GM03348 (cell line): Measurements from ENCODE around the gene TNXB.
"Not testable (repeated sequence)": the region's sequence is repeated elsewhere in the genome, so short reads cannot be mapped to it uniquely, and the experiment has no call there.

ENCODE experiments used
- DNase-seq: peaks from one replicate; pipeline ENCODE4 v3.0.0; 2012; ENCODE audit warnings: low spot score

The TNXB gene

DNA sequence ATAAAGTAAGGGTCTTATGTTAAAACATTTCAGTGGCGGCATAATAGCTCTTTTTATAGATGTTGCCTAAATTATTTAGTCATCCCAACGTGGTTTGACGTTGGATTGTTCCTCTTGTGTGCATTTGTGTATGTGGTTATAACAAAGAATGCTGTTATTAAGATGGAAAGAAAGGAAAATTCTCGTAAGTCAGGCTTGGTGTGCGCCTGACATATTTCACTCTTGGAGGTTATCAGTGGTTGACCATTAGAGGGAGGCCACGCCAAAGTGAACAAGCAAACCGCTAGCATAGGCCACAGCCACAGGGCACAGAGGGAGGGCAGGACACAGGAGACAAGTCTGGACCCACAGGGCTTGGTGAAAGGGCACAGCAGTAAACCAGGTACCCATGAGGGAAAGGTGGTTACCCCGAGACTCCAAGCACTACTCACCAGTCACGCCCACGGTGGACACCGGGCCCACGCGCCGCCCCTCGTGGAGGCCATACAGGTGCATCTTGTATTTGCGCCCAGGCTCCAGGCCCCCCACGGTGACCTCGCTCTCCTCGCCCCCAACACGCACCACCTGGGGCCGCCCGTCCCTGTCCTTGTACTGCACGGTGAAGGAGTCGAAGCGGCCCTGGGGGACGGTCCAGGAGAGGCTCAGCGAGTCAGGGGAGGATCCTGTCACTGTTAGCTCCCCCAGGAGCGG is 48.0 kb downstream of the TNXB start:
- no peak for DNase-seq

DNA sequence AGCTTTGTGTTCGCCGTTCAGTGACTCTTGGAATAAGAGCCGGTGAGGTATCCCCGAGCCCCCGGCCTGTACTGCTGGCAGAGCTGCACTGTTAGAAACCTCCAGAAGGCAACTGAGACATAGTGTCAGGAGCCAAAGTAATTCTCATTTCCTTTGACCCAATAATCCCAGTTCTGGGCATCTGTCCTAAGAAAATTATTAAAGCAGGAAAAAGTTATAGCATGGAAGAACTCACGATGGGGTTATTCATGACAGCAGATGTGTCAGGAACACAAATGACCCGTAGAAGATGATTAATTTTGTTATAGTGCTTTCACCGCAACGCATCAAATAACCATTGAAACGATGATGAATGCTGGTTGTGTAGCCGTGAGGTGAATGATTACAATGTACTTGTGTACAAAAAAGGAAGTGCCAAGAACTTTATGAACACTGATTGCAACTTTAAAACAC is 50.6 kb downstream of the TNXB start:
- DNase-seq: no peak

DNA sequence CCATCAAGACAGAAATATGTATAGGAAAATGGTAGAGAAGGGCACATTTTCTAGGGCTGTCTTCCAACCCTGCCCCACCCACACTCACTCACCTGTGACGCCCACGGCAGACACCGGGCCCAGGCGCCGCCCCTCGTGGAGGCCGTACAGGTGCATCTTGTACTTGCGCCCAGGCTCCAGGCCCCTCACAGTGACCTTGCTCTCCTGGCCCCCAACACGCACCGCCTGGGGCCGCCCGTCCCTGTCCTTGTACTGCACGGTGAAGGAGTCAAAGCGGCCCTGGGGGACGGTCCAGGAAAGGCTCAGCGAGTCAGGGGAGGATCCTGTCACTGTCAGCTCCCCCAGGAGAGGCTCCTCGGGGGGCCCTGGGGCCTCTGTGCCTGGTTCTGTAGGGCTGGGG is 51.2 kb downstream of the TNXB start:
- DNase-seq: no peak

- DNase-seq: no peak
Observed at GRCh38 chr6:32056254-32056653, 52.9 kb downstream of the TNXB start.

DNA sequence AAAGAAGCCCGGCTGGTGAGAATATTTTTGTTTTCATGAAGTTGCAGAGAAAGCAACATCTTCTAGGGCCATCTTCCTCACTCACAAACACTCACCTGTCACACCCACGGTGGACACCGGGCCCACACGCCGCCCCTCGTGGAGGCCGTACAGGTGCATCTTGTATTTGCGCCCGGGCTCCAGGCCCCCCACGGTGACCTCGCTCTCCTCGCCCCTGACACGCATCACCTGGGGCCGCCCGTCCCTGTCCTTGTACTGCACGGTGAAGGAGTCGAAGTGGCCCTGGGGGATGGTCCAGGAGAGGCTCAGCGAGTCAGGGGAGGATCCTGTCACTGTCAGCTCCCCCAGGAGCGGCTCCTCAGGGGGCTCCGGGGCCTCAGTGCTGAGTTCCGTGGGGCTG is 53.4 kb downstream of the TNXB start:
- not testable (repeated sequence) for DNase-seq

DNA sequence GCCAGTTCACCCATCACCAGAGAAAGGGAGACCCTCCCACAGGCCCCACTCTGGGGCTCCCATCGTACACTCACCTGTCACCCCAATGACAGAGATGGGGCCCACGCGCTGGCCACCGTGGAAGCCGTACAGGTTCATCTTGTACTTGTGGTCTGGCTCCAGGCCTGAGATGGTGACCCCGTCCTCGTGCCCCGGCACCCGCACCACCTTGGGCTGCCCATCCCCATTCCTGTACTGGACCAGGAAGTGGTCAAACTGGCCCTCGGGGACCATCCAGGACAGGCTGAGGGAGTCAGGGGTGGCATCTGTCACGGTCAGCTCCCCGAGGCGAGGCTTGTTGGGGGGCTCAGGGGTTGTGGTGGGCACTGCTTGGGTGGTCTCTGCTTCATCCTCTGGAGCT is 55.8 kb downstream of the TNXB start:
- DNase-seq: not testable (repeated sequence)

- DNase-seq: not testable (repeated sequence)
Observed at GRCh38 chr6:32052626-32053025, 56.5 kb downstream of the TNXB start.

GRCh38 chr6:32050562-32050961 is 58.6 kb downstream of the TNXB start:
- DNase-seq: no peak

- not testable (repeated sequence) for DNase-seq
Observed at GRCh38 chr6:32049736-32050135, 59.4 kb downstream of the TNXB start.

DNA sequence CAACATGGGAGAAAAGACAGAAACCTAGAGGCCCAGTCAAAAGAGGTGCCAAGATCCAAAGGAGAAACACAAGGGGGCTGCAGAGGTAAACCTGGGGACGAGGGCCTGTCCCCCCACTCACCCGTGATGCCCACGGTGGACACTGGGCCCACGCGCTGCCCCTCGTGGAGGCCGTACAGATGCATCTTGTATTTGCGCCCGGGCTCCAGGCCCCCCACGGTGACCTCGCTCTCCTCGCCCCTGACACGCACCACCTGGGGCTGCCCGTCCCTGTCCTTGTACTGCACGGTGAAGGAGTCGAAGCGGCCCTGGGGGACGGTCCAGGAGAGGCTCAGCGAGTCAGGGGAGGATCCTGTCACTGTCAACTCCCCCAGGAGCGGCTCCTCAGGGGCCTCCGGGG is 60.0 kb downstream of the TNXB start:
- not testable (repeated sequence) for DNase-seq

- peak; percentile 91 for DNase-seq
Observed at GRCh38 chr6:32047855-32048766, 61.0 kb downstream of the TNXB start.

DNA sequence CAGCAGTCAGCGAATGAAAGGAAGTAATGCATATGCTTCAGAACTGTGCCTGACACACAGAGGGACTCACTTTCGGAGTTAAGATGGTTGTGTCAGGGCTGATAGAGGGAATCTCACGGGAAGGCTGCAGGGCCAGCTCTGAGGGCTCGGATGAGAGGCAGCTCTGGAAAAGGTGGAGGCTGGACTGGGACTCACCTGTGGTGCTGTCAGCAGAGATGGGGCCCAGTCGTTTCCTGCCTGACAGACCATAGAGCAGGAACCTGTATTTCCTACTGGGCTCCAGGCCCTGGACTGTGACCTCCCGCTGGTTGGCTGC is 61.6 kb downstream of the TNXB start:
- DNase-seq: no peak

DNA sequence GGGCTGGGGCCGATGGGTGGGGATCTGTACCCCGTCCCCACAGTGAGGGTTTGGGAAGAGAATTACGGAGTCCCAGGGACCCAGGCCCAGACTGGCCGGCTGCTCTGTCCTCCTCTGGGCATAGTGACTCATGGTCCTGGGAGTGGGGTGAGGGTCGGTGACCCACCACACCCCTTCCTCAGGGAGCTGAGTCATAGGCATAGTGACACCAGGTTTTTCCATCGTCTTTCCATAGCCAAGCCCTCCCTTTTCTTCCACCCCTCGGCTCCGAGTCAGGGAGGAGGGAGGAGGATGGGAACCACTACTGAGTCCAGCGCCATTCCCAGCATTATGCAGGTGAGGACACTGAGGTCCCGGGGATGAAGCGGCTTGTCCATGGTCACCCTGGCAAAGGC is 62.1 kb downstream of the TNXB start:
- DNase-seq: peak; percentile 53

- DNase-seq: peak; percentile 44
Observed at GRCh38 chr6:32046450-32047083, 62.6 kb downstream of the TNXB start.

DNA sequence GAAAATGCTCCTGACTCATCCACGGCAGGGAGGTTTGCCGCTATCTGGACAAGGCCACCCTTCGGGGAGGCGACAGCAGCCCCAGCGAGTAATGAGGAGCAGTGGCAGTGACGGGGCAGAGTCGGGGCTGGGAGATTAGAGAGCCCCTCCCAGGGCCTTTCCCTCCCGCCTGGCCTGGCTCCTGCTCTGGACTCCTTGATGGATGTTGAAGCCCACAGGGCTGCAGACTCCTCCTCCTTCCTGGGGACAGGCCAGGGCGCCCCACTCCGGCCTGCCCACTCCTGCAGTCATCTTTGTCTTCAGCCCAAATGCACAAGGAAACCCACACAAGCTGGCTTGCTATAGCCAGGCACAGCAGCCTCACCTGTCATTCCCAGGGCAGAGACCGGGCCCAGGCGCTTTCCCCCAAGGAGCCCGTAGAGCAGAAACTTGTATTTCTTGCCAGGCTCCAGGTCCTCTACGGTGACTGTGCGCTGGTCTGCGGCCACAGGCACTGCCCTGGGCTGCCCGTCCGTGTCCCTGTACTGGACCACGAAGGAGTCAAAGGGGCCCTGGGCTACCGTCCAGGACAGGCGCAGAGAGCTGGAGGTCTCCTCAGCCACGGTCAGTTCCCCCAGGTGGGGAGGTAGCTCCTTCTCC is 63.2 kb downstream of the TNXB start:
- no peak for DNase-seq

GRCh38 chr6:32044916-32045315 is 64.2 kb downstream of the TNXB start:
- not testable (repeated sequence) for DNase-seq

- DNase-seq: not testable (repeated sequence)
Observed at GRCh38 chr6:32043589-32044380, 65.4 kb downstream of the TNXB start.

GRCh38 chr6:32042276-32042675 is 66.9 kb downstream of the TNXB start:
- DNase-seq: not testable (repeated sequence)

- DNase-seq: not testable (repeated sequence)
Observed at GRCh38 chr6:32041385-32041784, 67.8 kb downstream of the TNXB start.

GRCh38 chr6:32041050-32041321 is 68.2 kb downstream of the TNXB start:
- DNase-seq: not testable (repeated sequence)

DNA sequence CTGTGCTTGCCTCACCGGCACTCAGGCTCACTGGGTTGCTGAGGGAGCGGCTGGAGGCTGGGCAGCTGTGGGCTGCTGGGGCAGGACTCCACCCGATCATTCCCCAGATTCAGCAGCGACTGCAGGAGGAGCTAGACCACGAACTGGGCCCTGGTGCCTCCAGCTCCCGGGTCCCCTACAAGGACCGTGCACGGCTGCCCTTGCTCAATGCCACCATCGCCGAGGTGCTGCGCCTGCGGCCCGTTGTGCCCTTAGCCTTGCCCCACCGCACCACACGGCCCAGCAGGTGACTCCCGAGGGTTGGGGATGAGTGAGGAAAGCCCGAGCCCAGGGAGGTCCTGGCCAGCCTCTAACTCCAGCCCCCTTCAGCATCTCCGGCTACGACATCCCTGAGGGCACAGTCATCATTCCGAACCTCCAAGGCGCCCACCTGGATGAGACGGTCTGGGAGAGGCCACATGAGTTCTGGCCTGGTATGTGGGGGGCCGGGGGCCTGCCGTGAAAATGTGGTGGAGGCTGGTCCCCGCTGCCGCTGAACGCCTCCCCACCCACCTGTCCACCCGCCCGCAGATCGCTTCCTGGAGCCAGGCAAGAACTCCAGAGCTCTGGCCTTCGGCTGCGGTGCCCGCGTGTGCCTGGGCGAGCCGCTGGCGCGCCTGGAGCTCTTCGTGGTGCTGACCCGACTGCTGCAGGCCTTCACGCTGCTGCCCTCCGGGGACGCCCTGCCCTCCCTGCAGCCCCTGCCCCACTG is 68.7 kb downstream of the TNXB start:
- not testable (repeated sequence) for DNase-seq
